Measurements from ENCODE around the gene SCUBE1.

SCUBE1 gene

GRCh38 chr22:43255299-43255698 is 87.9 kb downstream of the SCUBE1 start:
- no peak for DNase-seq

GRCh38 chr22:43253839-43254238 is 89.3 kb downstream of the SCUBE1 start:
- DNase-seq, result no peak

- no peak for DNase-seq
These were observed 90.9 kb downstream of the SCUBE1 start for GRCh38 chr22:43252319-43252718.

GRCh38 chr22:43249789-43250471 is 93.2 kb downstream of the SCUBE1 start:
- no peak for DNase-seq

GRCh38 chr22:43247546-43248260 is 95.5 kb downstream of the SCUBE1 start:
- DNase-seq, result no peak

GRCh38 chr22:43246188-43246587 is 97.0 kb downstream of the SCUBE1 start:
- no peak for DNase-seq

GRCh38 chr22:43245717-43246116 is 97.5 kb downstream of the SCUBE1 start:
- no peak for DNase-seq

GRCh38 chr22:43244803-43245527 is 98.2 kb downstream of the SCUBE1 start:
- no peak for DNase-seq

DNA sequence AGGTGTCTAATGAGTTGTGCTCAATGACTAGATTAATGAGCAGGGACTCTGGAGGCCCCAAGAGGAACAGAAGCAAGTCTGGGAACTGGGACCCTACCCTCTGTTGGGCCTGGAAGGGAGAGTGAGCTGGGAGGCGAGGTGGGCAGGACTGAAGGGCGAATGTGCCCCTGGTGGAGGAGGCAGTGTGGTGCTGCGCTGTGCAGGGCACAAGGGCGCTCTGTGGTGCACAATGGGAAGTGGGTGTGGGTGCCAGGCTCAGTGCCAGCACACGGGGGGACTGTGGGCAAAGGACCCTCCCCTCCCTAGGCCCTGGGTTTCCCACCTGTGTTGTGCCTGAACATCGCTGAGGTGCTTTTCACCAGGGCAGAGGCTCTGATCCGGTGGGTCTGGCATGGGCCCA is 98.8 kb downstream of the SCUBE1 start:
- DNase-seq, result no peak

GRCh38 chr22:43243324-43243723 is 99.8 kb downstream of the SCUBE1 start:
- no peak for DNase-seq

DNA sequence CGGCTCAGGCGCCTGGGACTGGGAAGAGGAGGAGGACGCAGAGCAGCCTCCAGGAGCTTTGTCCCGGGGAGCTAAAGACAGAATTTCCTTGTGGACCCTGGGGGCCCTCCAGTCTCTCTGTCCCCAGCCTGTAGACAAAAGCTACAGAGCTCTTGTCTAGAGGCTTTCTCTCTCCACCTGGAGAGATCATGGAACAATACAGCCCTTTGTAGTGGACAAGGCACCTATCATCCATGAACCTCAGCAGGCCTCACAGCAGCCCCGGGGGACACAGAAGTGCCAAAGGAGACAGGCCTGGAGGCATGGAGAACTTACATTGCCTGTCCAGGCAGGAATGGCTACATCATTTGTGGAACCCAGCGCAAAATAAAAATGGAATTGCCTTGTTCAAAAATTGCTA is 100.5 kb downstream of the SCUBE1 start:
- DNase-seq, result no peak

DNA sequence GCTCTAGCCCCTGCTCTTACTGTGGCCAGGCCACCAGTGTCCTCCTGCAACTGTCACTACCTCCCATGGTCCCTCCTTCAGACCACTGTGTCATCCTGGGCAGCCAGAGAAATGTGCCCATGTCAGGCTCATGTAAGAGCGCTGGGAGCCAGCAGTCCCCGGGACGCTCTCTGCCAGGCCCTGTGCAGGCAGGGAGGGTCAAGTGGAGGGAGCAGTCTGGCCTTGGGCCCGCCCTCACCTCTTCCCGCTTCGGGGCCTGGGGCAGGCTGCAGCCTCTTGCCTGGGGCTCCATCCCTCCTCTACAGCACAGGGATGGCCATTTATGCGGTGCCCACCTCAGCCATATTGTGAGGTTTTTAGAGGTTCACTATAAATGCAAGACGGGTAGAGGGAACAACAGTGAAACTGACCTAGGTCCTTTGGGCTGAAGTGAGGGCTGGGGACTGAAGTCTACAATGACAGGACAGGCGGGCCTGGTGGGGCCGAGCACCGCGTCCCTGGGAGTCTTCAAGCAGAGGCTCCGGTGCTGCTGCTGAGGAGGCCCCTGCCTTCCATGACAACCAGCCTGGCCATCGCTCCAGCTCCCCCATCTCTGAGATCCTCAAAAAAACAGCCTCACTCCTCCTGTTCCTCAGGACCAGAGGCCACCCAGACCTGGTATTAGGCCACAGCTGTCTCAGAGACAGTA is 101.3 kb downstream of the SCUBE1 start:
- DNase-seq, result no peak

GRCh38 chr22:43241138-43241597 is 102.0 kb downstream of the SCUBE1 start:
- DNase-seq, result no peak

- DNase-seq, result no peak
These were observed 102.6 kb downstream of the SCUBE1 start for GRCh38 chr22:43240614-43241013.

GRCh38 chr22:43239956-43240355 is 103.2 kb downstream of the SCUBE1 start:
- no peak for DNase-seq

- no peak for DNase-seq
These were observed 103.9 kb downstream of the SCUBE1 start for GRCh38 chr22:43239193-43239780.

GRCh38 chr22:43238526-43239006 is 104.6 kb downstream of the SCUBE1 start:
- no peak for DNase-seq

GRCh38 chr22:43237280-43237679 is 105.9 kb downstream of the SCUBE1 start:
- no peak for DNase-seq

DNA sequence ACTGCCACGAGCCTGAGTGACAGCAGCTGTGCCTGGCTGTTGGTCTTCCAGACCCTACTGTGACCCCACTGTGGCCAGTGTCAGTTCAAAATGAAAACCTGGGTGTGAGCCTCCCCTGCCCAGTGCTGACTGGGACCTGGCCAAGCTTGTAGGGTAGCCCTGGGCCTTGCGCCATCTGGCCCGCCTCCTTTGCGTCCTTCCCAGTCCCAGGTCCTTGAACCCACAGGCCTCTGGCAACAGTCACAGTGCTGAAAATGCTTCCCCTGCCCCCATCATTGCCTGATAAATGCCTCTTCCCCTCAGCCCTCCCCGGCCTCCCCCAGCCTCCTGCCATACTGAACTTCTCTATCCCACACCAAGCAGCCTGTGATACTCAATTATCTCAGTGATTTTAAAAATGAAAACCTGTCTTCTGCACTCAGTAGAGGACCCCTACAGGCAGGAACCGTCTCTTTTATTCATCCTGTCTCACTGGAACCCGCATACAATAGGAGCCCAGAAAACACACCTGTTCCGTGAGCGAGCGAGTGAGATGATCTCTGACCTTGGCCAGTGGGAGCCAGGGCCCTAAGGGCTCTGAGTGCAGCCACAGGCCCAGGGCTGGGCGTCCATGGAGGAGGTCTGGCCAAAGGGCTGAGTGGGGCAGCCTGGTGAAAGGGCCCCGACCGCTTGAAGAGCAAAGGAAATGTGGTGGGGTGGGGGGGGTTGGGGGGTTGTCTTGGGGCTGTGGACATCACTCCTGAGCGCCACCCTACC is 106.6 kb downstream of the SCUBE1 start:
- DNase-seq, result no peak

- DNase-seq, result no peak
These were observed 107.4 kb downstream of the SCUBE1 start for GRCh38 chr22:43235445-43236409.

Data from T1000 (cell line).